CD4-positive, alpha-beta T cell (primary cell): ENCODE data around the gene TEFM. TPM values are rescaled to one million over a fixed set of nuclear protein-coding genes. Genes with fewer than 3 reads are reported as not detected.

Source experiments
- ATAC-seq: fragments of 200-7000 bp; cut with Tn5 transposase; one replicate; pipeline ENCODE4 v1.10.0; 2022; ENCODE audit warnings: mild to moderate bottlenecking; ENCODE audit not compliant: poor library complexity
- CTCF ChIA-PET: fragments of 350-600 bp; sonication (Branson Sonifier 250); formaldehyde crosslinking; loops from one replicate; lab custom pipeline; 2021; ENCODE audit warnings: antibody characterized with exemption, inconsistent platforms; lab: Charles Lee
- POLR2A ChIA-PET: fragments of 350-600 bp; sonication (Branson Sonifier 250); formaldehyde crosslinking; loops from one replicate; lab custom pipeline; 2021; ENCODE audit warnings: antibody characterized with exemption, inconsistent platforms; lab: Charles Lee
- DNase-seq, 14 experiments: peaks; one replicate each; pipeline ENCODE4 v3.0.0-alpha.2; 2013 to 2020; ENCODE audit warnings: mixed read lengths in 2 of 14
- H3K27ac ChIP-seq, 2 donors: one replicate each; pipeline versions ENCODE4 v1.5.1 to v1.7.0; 2013; ENCODE audit warnings: low read length in 2 of 2, low read depth in 1 of 2, mild to moderate bottlenecking in 1 of 2
- H3K27me3 ChIP-seq, 2 experiments: 1 replicate in 1 of 2; 2 replicates in 1 of 2; pipeline versions ENCODE4 v1.6.1 to v1.7.0; 2013; ENCODE audit warnings: low read length in 2 of 2, control low read depth in 1 of 2, mild to moderate bottlenecking in 1 of 2, moderate library complexity in 1 of 2; ENCODE audit not compliant: insufficient read depth in 2 of 2, control insufficient read depth in 1 of 2
- H3K36me3 ChIP-seq: one replicate; pipeline ENCODE4 v1.6.1; 2013; ENCODE audit warnings: low read length, control low read depth; ENCODE audit not compliant: insufficient read depth
- H3K4me1 ChIP-seq: one replicate; pipeline ENCODE4 v1.6.1; 2013; ENCODE audit warnings: low read length, control low read depth; ENCODE audit not compliant: insufficient read depth
- H3K4me3 ChIP-seq: one replicate; pipeline ENCODE4 v1.5.1; 2013; ENCODE audit warnings: mild to moderate bottlenecking, low read length, moderate library complexity
- H3K9me3 ChIP-seq, 2 experiments: 1 replicate in 1 of 2; 2 replicates in 1 of 2; pipeline versions ENCODE4 v1.6.1 to v1.7.0; 2013; ENCODE audit warnings: low read length in 2 of 2, mild to moderate bottlenecking in 2 of 2, control low read depth in 1 of 2, moderate library complexity in 1 of 2; ENCODE audit not compliant: control insufficient read depth in 1 of 2, insufficient read depth in 1 of 2
- H3K27ac Mint-ChIP-seq: one replicate; pipeline ENCODE4 v1.8.0; 2020; ENCODE audit warnings: mixed read lengths
- H3K27me3 Mint-ChIP-seq: one replicate; pipeline ENCODE4 v1.8.0; 2021; ENCODE audit warnings: mixed read lengths
- H3K36me3 Mint-ChIP-seq: one replicate; pipeline ENCODE4 v1.8.0; 2021; ENCODE audit warnings: low read depth, mixed read lengths
- H3K4me1 Mint-ChIP-seq: one replicate; pipeline ENCODE4 v1.8.0; 2021; ENCODE audit warnings: low read depth, mixed read lengths
- H3K4me3 Mint-ChIP-seq: one replicate; pipeline ENCODE4 v1.8.0; 2020; ENCODE audit warnings: mild to moderate bottlenecking, mixed read lengths
- H3K9me3 Mint-ChIP-seq: one replicate; pipeline ENCODE4 v1.8.0; 2020; ENCODE audit warnings: mixed read lengths
- CTCF ChIP-seq: fragments of 200-600 bp; IDR thresholded peaks from one replicate; pipeline ENCODE4 v1.8.0; 2022; ENCODE audit warnings: antibody characterized with exemption, mild to moderate bottlenecking
- intact Hi-C, 2 experiments: fragments of 100-400 bp; cut with DNase I in 1 of 2; cut with micrococcal nuclease in 1 of 2; formaldehyde crosslinking; loops; one replicate each; pipeline versions ENCODE4 v1.15.1 to v1.9.0; 2023 to 2025; cut with DNase I, micrococcal nuclease
- total RNA-seq, 174 experiments: library from RNA in 2 of 174; stranded (reverse) in 2 of 174; gene quantifications; one replicate each; pipeline ENCODE4 v1.2.3 and lab custom pipeline; 2021 to 2026

Gene TEFM
- total RNA-seq, 2 experiments from 2014 or later: 7.8 to 8.9 TPM

GRCh38 chr17:30908717-30909420, 2.8 kb upstream of the TEFM start:
- ATAC-seq (no peak), DNase-seq (no peak)
- ChIA-PET CTCF (no interaction called here), POLR2A (no interaction called here)
- Mint-ChIP-seq H3K27me3 (no peaks in the 10 kb centered on the region), H3K36me3 (peaks cover 9% of the 10 kb centered on the region), H3K9me3 (no peaks in the 10 kb centered on the region), H3K27ac (no peak overlapping the region), H3K4me3 (peak overlapping the region; percentile 77), H3K4me1 (peaks cover 38% of the 10 kb centered on the region)
- no peak for TF ChIP-seq CTCF
- Histone ChIP-seq H3K27me3 (no peaks in the 10 kb centered on the region), H3K4me3 (no peak overlapping the region), H3K4me1 (peaks cover 24% of the 10 kb centered on the region), H3K9me3 (no peaks in the 10 kb centered on the region), H3K36me3 (no peaks in the 10 kb centered on the region), H3K27ac (no peak overlapping the region)
- intact Hi-C loops: loop anchor here in 1 of 2 experiments (5.0 to 10.0 kb wide), 2 partner anchors 77 to 434 kb away; partner anchors contain the start of genes ATAD5 and GOSR1

- H3K9me3 ChIP-seq: no peaks in the 10 kb centered on the region
- DNase-seq: peak in 2 of 14 experiments; percentile 4 to 42
- H3K27ac ChIP-seq: peak overlapping the region; percentile 73 to 84
- H3K9me3 Mint-ChIP-seq: no peaks in the 10 kb centered on the region
- H3K36me3 Mint-ChIP-seq: peaks cover 33% of the 10 kb centered on the region
- H3K27me3 Mint-ChIP-seq: no peaks in the 10 kb centered on the region
- TF ChIP-seq CTCF: no peak
- H3K36me3 ChIP-seq: peaks cover 7% of the 10 kb centered on the region
- H3K4me1 ChIP-seq: peaks cover 24% of the 10 kb centered on the region
- ChIA-PET CTCF (no interaction called here), POLR2A (interaction anchor here (0.6 kb wide), 1 partner anchor 65 kb away, joined by 3 read pairs; the partner anchor contains the start of gene RNF135)
- H3K27ac Mint-ChIP-seq: peak overlapping the region; percentile 86
- ATAC-seq: peak; percentile 19
- H3K27me3 ChIP-seq: no peaks in the 10 kb centered on the region
- intact Hi-C loops: loop anchor here in 1 of 2 experiments (5.0 to 10.0 kb wide), 2 partner anchors 73 to 431 kb away; partner anchors contain the start of genes ATAD5 and GOSR1
- H3K4me3 ChIP-seq: peak overlapping the region; percentile 89
- H3K4me3 Mint-ChIP-seq: peak overlapping the region; percentile 89
- H3K4me1 Mint-ChIP-seq: peaks cover 59% of the 10 kb centered on the region
These were observed 317 bp downstream of the TEFM start for GRCh38 chr17:30905742-30906100.

GRCh38 chr17:30897311-30897710, 8.7 kb downstream of the TEFM start:
- Histone ChIP-seq H3K9me3 (no peaks in the 10 kb centered on the region), H3K27ac (no peak overlapping the region), H3K27me3 (no peaks in the 10 kb centered on the region), H3K36me3 (peaks cover 34% of the 10 kb centered on the region), H3K4me1 (no peaks in the 10 kb centered on the region), H3K4me3 (no peak overlapping the region)
- Mint-ChIP-seq H3K27me3 (no peaks in the 10 kb centered on the region), H3K4me1 (peaks cover 13% of the 10 kb centered on the region), H3K9me3 (no peaks in the 10 kb centered on the region), H3K4me3 (no peak overlapping the region), H3K27ac (no peak overlapping the region), H3K36me3 (peaks cover 41% of the 10 kb centered on the region)
- intact Hi-C loops: no loop called here
- ChIA-PET CTCF (no interaction called here), POLR2A (no interaction called here)
- no peak for DNase-seq
- ATAC-seq: no peak
- TF ChIP-seq CTCF: no peak
